ENCODE data around the gene SUSD6.
"Not testable (repeated sequence)": the region's sequence is repeated elsewhere in the genome, so short reads cannot be mapped to it uniquely, and the experiment has no call there.

GRCh38 chr14:69699243-69699642, 87.8 kb downstream of the SUSD6 start:
- not testable (repeated sequence) for TF ChIP-seq CTCF, POLR2A (IDR thresholded peaks at IDR 0.05)
